Activated CD8-positive, alpha-beta T cell treated with anti-CD3 and anti-CD28 coated beads, Interleukin-2, amount 10 ng/mL, durations not matched to agents 7 days and 5 days (primary cell): ENCODE measurements around the gene GALNT8. TPM values are rescaled to one million over a fixed set of nuclear protein-coding genes. Genes with fewer than 3 reads are reported as not detected.

ENCODE experiments used
- ATAC-seq: fragments of 150-1000 bp; cut with Tn5 transposase; one replicate; pipeline ENCODE4 v1.10.0; 2021; ENCODE audit warnings: moderate library complexity
- CTCF ChIA-PET: fragments of 350-600 bp; sonication (Branson Sonifier 250); formaldehyde crosslinking; loops from one replicate; lab custom pipeline; 2021; ENCODE audit warnings: antibody characterized with exemption; lab: Charles Lee
- POLR2A ChIA-PET: fragments of 350-600 bp; sonication (Branson Sonifier 250); formaldehyde crosslinking; loops from one replicate; lab custom pipeline; 2021; ENCODE audit warnings: antibody characterized with exemption; lab: Charles Lee
- DNase-seq: peaks from one replicate; pipeline ENCODE4 v3.0.0-alpha.2; 2020
- H3K27ac Mint-ChIP-seq: one replicate; pipeline ENCODE4 v1.8.0; 2021; ENCODE audit warnings: mild to moderate bottlenecking, mixed read lengths
- H3K27me3 Mint-ChIP-seq: one replicate; pipeline ENCODE4 v1.8.0; 2021; ENCODE audit warnings: low read depth, mixed read lengths
- H3K36me3 Mint-ChIP-seq: one replicate; pipeline ENCODE4 v1.8.0; 2021; ENCODE audit warnings: low read depth, mixed read lengths
- H3K4me1 Mint-ChIP-seq: one replicate; pipeline ENCODE4 v1.8.0; 2021; ENCODE audit warnings: low read depth, mixed read lengths
- H3K4me3 Mint-ChIP-seq: one replicate; pipeline ENCODE4 v1.8.0; 2021; ENCODE audit warnings: mild to moderate bottlenecking, mixed read lengths
- H3K9me3 Mint-ChIP-seq: one replicate; pipeline ENCODE4 v1.8.0; 2022; ENCODE audit warnings: mixed read lengths; ENCODE audit not compliant: insufficient read depth
- total RNA-seq, 2 experiments: library from RNA; stranded (reverse); gene quantifications; one replicate each; pipeline ENCODE4 v1.2.3, GENCODE V29; 2021

Gene GALNT8
- total RNA-seq, 2 experiments from 2014 or later = 0.76 to 0.84 TPM

- no peak overlapping the region for H3K27ac Mint-ChIP-seq
- H3K4me3 Mint-ChIP-seq = no peak overlapping the region
- ChIA-PET CTCF (no interaction called here), POLR2A (no interaction called here)
- no peaks in the 10 kb centered on the region for H3K4me1 Mint-ChIP-seq
- ATAC-seq (no peak), DNase-seq (no peak)
- H3K36me3 Mint-ChIP-seq = no peaks in the 10 kb centered on the region
- no peaks in the 10 kb centered on the region for H3K9me3 Mint-ChIP-seq
- peaks cover 27% of the 10 kb centered on the region for H3K27me3 Mint-ChIP-seq
Measured at GRCh38 chr12:4780641-4781611, 60.7 kb downstream of the GALNT8 start.

GRCh38 chr12:4784404-4785054 lies 64.3 kb downstream of the GALNT8 start:
- CTCF ChIA-PET = no interaction called here
- Mint-ChIP-seq H3K27me3 (peaks cover 15% of the 10 kb centered on the region), H3K4me3 (no peak overlapping the region), H3K4me1 (no peaks in the 10 kb centered on the region), H3K36me3 (no peaks in the 10 kb centered on the region), H3K9me3 (no peaks in the 10 kb centered on the region), H3K27ac (no peak overlapping the region)
- DNase-seq = no peak
- ATAC-seq = no peak
- POLR2A ChIA-PET = no interaction called here

- CTCF ChIA-PET = interaction anchor here (0.8 kb wide), 1 partner anchor 29 kb away, joined by 3 read pairs; no protein-coding TSS in a partner anchor
Measured at GRCh38 chr12:4786795-4787194, 66.6 kb downstream of the GALNT8 start.

GRCh38 chr12:4787965-4788364 lies 67.8 kb downstream of the GALNT8 start:
- Mint-ChIP-seq H3K27ac (no peak overlapping the region), H3K36me3 (no peaks in the 10 kb centered on the region), H3K4me1 (no peaks in the 10 kb centered on the region), H3K27me3 (peaks cover 18% of the 10 kb centered on the region), H3K4me3 (no peak overlapping the region), H3K9me3 (no peaks in the 10 kb centered on the region)
- ChIA-PET CTCF (interaction anchor here (1.9 kb wide), 1 partner anchor 30 kb away, joined by 5 read pairs; no protein-coding TSS in a partner anchor), POLR2A (no interaction called here)
- ATAC-seq = no peak
- no peak for DNase-seq

More at GRCh38 chr12:4786795-4787194, 66.6 kb downstream of the GALNT8 start:
- Mint-ChIP-seq H3K27ac (no peak overlapping the region), H3K4me1 (no peaks in the 10 kb centered on the region), H3K9me3 (no peaks in the 10 kb centered on the region), H3K36me3 (no peaks in the 10 kb centered on the region), H3K4me3 (no peak overlapping the region), H3K27me3 (peaks cover 12% of the 10 kb centered on the region)
- no peak for ATAC-seq
- DNase-seq = no peak
- POLR2A ChIA-PET = no interaction called here

- Mint-ChIP-seq H3K4me1 (no peaks in the 10 kb centered on the region), H3K4me3 (no peak overlapping the region), H3K36me3 (no peaks in the 10 kb centered on the region), H3K27me3 (peaks cover 21% of the 10 kb centered on the region), H3K9me3 (no peaks in the 10 kb centered on the region), H3K27ac (no peak overlapping the region)
- no peak for ATAC-seq
- DNase-seq = no peak
- CTCF ChIA-PET = interaction anchor here (1.6 to 1.9 kb wide), 2 partner anchors 32 to 60 kb away, joined by 4 to 5 read pairs; no protein-coding TSS in a partner anchor
- POLR2A ChIA-PET = no interaction called here
Measured at GRCh38 chr12:4789776-4790175, 69.6 kb downstream of the GALNT8 start.

- Mint-ChIP-seq H3K9me3 (no peaks in the 10 kb centered on the region), H3K36me3 (no peaks in the 10 kb centered on the region), H3K4me1 (no peaks in the 10 kb centered on the region), H3K27me3 (peaks cover 20% of the 10 kb centered on the region), H3K27ac (no peak overlapping the region), H3K4me3 (no peak overlapping the region)
- CTCF ChIA-PET = no interaction called here
- ATAC-seq (no peak), DNase-seq (no peak)
- POLR2A ChIA-PET = no interaction called here
Measured at GRCh38 chr12:4791497-4791896, 71.3 kb downstream of the GALNT8 start.

- CTCF ChIA-PET = no interaction called here
- H3K4me1 Mint-ChIP-seq = no peaks in the 10 kb centered on the region
- ATAC-seq (no peak), DNase-seq (no peak)
- no peak overlapping the region for H3K27ac Mint-ChIP-seq
- H3K9me3 Mint-ChIP-seq = no peaks in the 10 kb centered on the region
- no peaks in the 10 kb centered on the region for H3K36me3 Mint-ChIP-seq
- H3K27me3 Mint-ChIP-seq = peaks cover 39% of the 10 kb centered on the region
- no peak overlapping the region for H3K4me3 Mint-ChIP-seq
- POLR2A ChIA-PET = no interaction called here
Measured at GRCh38 chr12:4794491-4794890, 74.3 kb downstream of the GALNT8 start.

GRCh38 chr12:4796216-4796615 lies 76.0 kb downstream of the GALNT8 start:
- H3K4me1 Mint-ChIP-seq = no peaks in the 10 kb centered on the region

GRCh38 chr12:4796694-4797482 lies 76.7 kb downstream of the GALNT8 start:
- ChIA-PET POLR2A (no interaction called here), CTCF (no interaction called here)
- Mint-ChIP-seq H3K36me3 (no peaks in the 10 kb centered on the region), H3K4me3 (no peak overlapping the region), H3K27ac (no peak overlapping the region), H3K27me3 (peaks cover 49% of the 10 kb centered on the region), H3K4me1 (no peaks in the 10 kb centered on the region), H3K9me3 (no peaks in the 10 kb centered on the region)
- ATAC-seq (no peak), DNase-seq (no peak)

More at GRCh38 chr12:4796216-4796615, 76.0 kb downstream of the GALNT8 start:
- no peak for ATAC-seq
- Mint-ChIP-seq H3K9me3 (no peaks in the 10 kb centered on the region), H3K27ac (no peak overlapping the region), H3K4me3 (no peak overlapping the region), H3K36me3 (no peaks in the 10 kb centered on the region), H3K27me3 (peaks cover 49% of the 10 kb centered on the region)
- POLR2A ChIA-PET = no interaction called here
- CTCF ChIA-PET = no interaction called here
- no peak for DNase-seq

- ATAC-seq (no peak), DNase-seq (no peak)
- H3K9me3 Mint-ChIP-seq = no peaks in the 10 kb centered on the region
- CTCF ChIA-PET = no interaction called here
- H3K4me3 Mint-ChIP-seq = no peak overlapping the region
- POLR2A ChIA-PET = no interaction called here
- peaks cover 51% of the 10 kb centered on the region for H3K27me3 Mint-ChIP-seq
- no peak overlapping the region for H3K27ac Mint-ChIP-seq
- peaks cover 9% of the 10 kb centered on the region for H3K36me3 Mint-ChIP-seq
- H3K4me1 Mint-ChIP-seq = no peaks in the 10 kb centered on the region
Measured at GRCh38 chr12:4800555-4800954, 80.4 kb downstream of the GALNT8 start.

GRCh38 chr12:4802841-4803240 lies 82.6 kb downstream of the GALNT8 start:
- ChIA-PET CTCF (interaction anchor here (1.4 to 2.6 kb wide), 2 partner anchors 13 to 54 kb away, joined by 3 to 8 read pairs; no protein-coding TSS in a partner anchor), POLR2A (interaction anchor here (1.1 kb wide), 1 partner anchor 28 kb away, joined by 5 read pairs; no protein-coding TSS in a partner anchor)
- Mint-ChIP-seq H3K4me3 (no peak overlapping the region), H3K36me3 (peaks cover 13% of the 10 kb centered on the region), H3K27ac (no peak overlapping the region), H3K9me3 (no peaks in the 10 kb centered on the region), H3K4me1 (peaks cover 17% of the 10 kb centered on the region), H3K27me3 (peaks cover 43% of the 10 kb centered on the region)
- DNase-seq (no peak), ATAC-seq (no peak)
